OCI-LY3 (cell line): ENCODE results near the gene ZBTB32.

Source experiments
- H2AFZ ChIP-seq: fragments of 200-600, 300-600 bp; shearing (Covaris generic); 2 replicates; pipeline ENCODE4 v1.6.0; 2014; ENCODE audit warnings: antibody characterized with exemption, low read depth, low read length
- H3K27ac ChIP-seq: fragments of 200-600, 300-600 bp; sonication (generic); 2 replicates; pipeline ENCODE4 v1.5.1; 2014; ENCODE audit warnings: mild to moderate bottlenecking, low read length, moderate library complexity, mixed read lengths
- H3K27me3 ChIP-seq: fragments of 200-600, 300-600 bp; sonication (generic); 2 replicates; pipeline ENCODE4 v1.6.1; 2014; ENCODE audit warnings: low read depth, low read length, mixed read lengths
- H3K36me3 ChIP-seq: fragments of 200-600, 300-600 bp; sonication (generic); replicated peaks from 2 replicates; pipeline ENCODE3; 2014; ENCODE audit warnings: low read depth, low read length, mixed read lengths
- H3K4me1 ChIP-seq: fragments of 300-600, 200-600 bp; sonication (generic); 2 replicates; pipeline ENCODE4 v1.6.1; 2014; ENCODE audit warnings: low read length, mixed read lengths
- H3K4me2 ChIP-seq: fragments of 200-600, 300-600 bp; sonication (generic); 2 replicates; pipeline ENCODE4 v1.6.1; 2014; ENCODE audit warnings: low read length, mixed read lengths
- H3K4me3 ChIP-seq: fragments of 300-600, 200-600 bp; sonication (generic); 2 replicates; pipeline ENCODE4 v1.5.1; 2014; ENCODE audit warnings: antibody characterized with exemption, mild to moderate bottlenecking, low read length, moderate library complexity
- H3K79me2 ChIP-seq: fragments of 300-600, 200-600 bp; shearing (Covaris generic); 2 replicates; pipeline ENCODE4 v1.6.1; 2014; ENCODE audit warnings: mild to moderate bottlenecking, low read length, mixed read lengths
- H3K9ac ChIP-seq: fragments of 300-600, 200-600 bp; shearing (Covaris generic); 2 replicates; pipeline ENCODE4 v1.6.0; 2014; ENCODE audit warnings: mild to moderate bottlenecking, low read length, moderate library complexity
- H3K9me3 ChIP-seq: fragments of 200-600, 300-600 bp; shearing (Covaris generic); 2 replicates; pipeline ENCODE4 v1.6.1; 2014; ENCODE audit warnings: low read length, mixed read lengths; ENCODE audit not compliant: insufficient read depth
- H4K20me1 ChIP-seq: fragments of 200-600, 300-600 bp; sonication (generic); 2 replicates; pipeline ENCODE4 v1.6.1; 2016; ENCODE audit warnings: low read length, mixed read lengths; ENCODE audit not compliant: insufficient read depth
- CTCF ChIP-seq: fragments of 200-600, 300-600 bp; sonication (generic); IDR thresholded peaks from 2 replicates; pipeline ENCODE4 v1.5.1; 2014; ENCODE audit warnings: antibody characterized with exemption, low read length, low read depth
- EZH2phosphoT487 ChIP-seq: fragments of 200-600 bp; shearing (Covaris generic); IDR thresholded peaks from 2 replicates; pipeline ENCODE4 v1.6.1; 2018; ENCODE audit warnings: antibody characterized with exemption, mixed run types, low read depth

The ZBTB32 gene

GRCh38 chr19:35657904-35658700, 46.3 kb upstream of the ZBTB32 start:
- no peak for TF ChIP-seq EZH2phosphoT487

GRCh38 chr19:35661995-35662340, 42.4 kb upstream of the ZBTB32 start:
- no peaks in the 10 kb centered on the region for H3K4me1 ChIP-seq
- no peaks in the 10 kb centered on the region for H3K9me3 ChIP-seq
- H4K20me1 ChIP-seq = no peaks in the 10 kb centered on the region
- peaks cover 48% of the 10 kb centered on the region for H3K36me3 ChIP-seq
- H3K4me2 ChIP-seq = no peak overlapping the region
- H3K27ac ChIP-seq = no peak overlapping the region
- no peaks in the 10 kb centered on the region for H3K27me3 ChIP-seq
- no peak overlapping the region for H3K9ac ChIP-seq
- no peak for TF ChIP-seq CTCF
- no peak for TF ChIP-seq EZH2phosphoT487
- no peak overlapping the region for H2AFZ ChIP-seq
- H3K79me2 ChIP-seq = no peaks in the 10 kb centered on the region
- no peak overlapping the region for H3K4me3 ChIP-seq

More at GRCh38 chr19:35657904-35658700, 46.3 kb upstream of the ZBTB32 start:
- no peaks in the 10 kb centered on the region for H3K79me2 ChIP-seq
- H2AFZ ChIP-seq = no peak overlapping the region
- H3K9me3 ChIP-seq = no peaks in the 10 kb centered on the region
- H4K20me1 ChIP-seq = no peaks in the 10 kb centered on the region
- H3K4me3 ChIP-seq = no peak overlapping the region
- H3K9ac ChIP-seq = no peak overlapping the region
- no peaks in the 10 kb centered on the region for H3K4me1 ChIP-seq
- H3K4me2 ChIP-seq = no peak overlapping the region
- peaks cover 47% of the 10 kb centered on the region for H3K36me3 ChIP-seq
- no peaks in the 10 kb centered on the region for H3K27me3 ChIP-seq
- no peak overlapping the region for H3K27ac ChIP-seq

- H3K36me3 ChIP-seq = peaks cover 37% of the 10 kb centered on the region
- no peaks in the 10 kb centered on the region for H3K4me1 ChIP-seq
- no peaks in the 10 kb centered on the region for H4K20me1 ChIP-seq
- no peaks in the 10 kb centered on the region for H3K9me3 ChIP-seq
- H3K79me2 ChIP-seq = no peaks in the 10 kb centered on the region
- H3K9ac ChIP-seq = no peak overlapping the region
- H3K27ac ChIP-seq = no peak overlapping the region
- TF ChIP-seq CTCF (no peak), EZH2phosphoT487 (no peak)
- no peak overlapping the region for H2AFZ ChIP-seq
- H3K4me3 ChIP-seq = no peak overlapping the region
- H3K27me3 ChIP-seq = peaks cover 1% of the 10 kb centered on the region
- H3K4me2 ChIP-seq = no peak overlapping the region
Measured at GRCh38 chr19:35663981-35664380, 40.4 kb upstream of the ZBTB32 start.

- Histone ChIP-seq H2AFZ (no peak overlapping the region), H3K4me1 (no peaks in the 10 kb centered on the region), H3K27ac (no peak overlapping the region), H3K27me3 (peaks cover 11% of the 10 kb centered on the region), H3K36me3 (peaks cover 32% of the 10 kb centered on the region), H3K9ac (no peak overlapping the region), H3K9me3 (no peaks in the 10 kb centered on the region), H3K4me3 (no peak overlapping the region), H3K79me2 (no peaks in the 10 kb centered on the region), H3K4me2 (no peak overlapping the region), H4K20me1 (no peaks in the 10 kb centered on the region)
- no peak for TF ChIP-seq CTCF
- no peak for TF ChIP-seq EZH2phosphoT487
Measured at GRCh38 chr19:35665157-35665556, 39.2 kb upstream of the ZBTB32 start.
